SU-DHL-6 (cell line): ENCODE data around the gene ENOX1.

Source experiments
- H2AFZ ChIP-seq: fragments of 200-600 bp; sonication (generic); 2 replicates; pipeline ENCODE4 v1.6.1; 2014; ENCODE audit warnings: low read depth, mild to moderate bottlenecking, moderate library complexity, mixed read lengths, antibody characterized with exemption, low read length; ENCODE audit not compliant: severe bottlenecking
- H3F3A ChIP-seq: fragments of 200-600 bp; shearing (Covaris generic); 2 replicates; pipeline ENCODE4 v1.6.0; 2016; ENCODE audit warnings: antibody characterized with exemption, mild to moderate bottlenecking; ENCODE audit not compliant: insufficient read depth
- H3K27ac ChIP-seq: fragments of 200-600 bp; sonication (generic); 2 replicates; pipeline ENCODE4 v1.5.1; 2016; ENCODE audit warnings: low read depth, mild to moderate bottlenecking, low read length, moderate library complexity, mixed read lengths
- H3K27me3 ChIP-seq: fragments of 200-600 bp; sonication (generic), shearing (Covaris generic); 2 replicates; pipeline ENCODE4 v1.6.0; 2014; ENCODE audit warnings: mild to moderate bottlenecking, low read length
- H3K36me3 ChIP-seq: fragments of 200-600 bp; sonication (generic); 2 replicates; pipeline ENCODE4 v1.6.1; 2014; ENCODE audit warnings: mild to moderate bottlenecking, low read length, mixed read lengths
- H3K4me2 ChIP-seq: fragments of 300-600, 200-600 bp; shearing (Covaris generic), sonication (generic); 2 replicates; pipeline ENCODE4 v1.6.0; 2014; ENCODE audit warnings: low read length, low read depth, mild to moderate bottlenecking; ENCODE audit not compliant: poor library complexity, severe bottlenecking
- H3K4me3 ChIP-seq: fragments of 200-600 bp; sonication (generic); 2 replicates; pipeline ENCODE4 v1.5.1; 2014; ENCODE audit warnings: antibody characterized with exemption, low read length, mild to moderate bottlenecking, mixed read lengths; ENCODE audit not compliant: insufficient read depth, poor library complexity, severe bottlenecking
- H3K79me2 ChIP-seq: fragments of 200-600 bp; sonication (generic); 2 replicates; pipeline ENCODE4 v1.6.1; 2014; ENCODE audit warnings: mild to moderate bottlenecking, low read length, moderate library complexity; ENCODE audit not compliant: insufficient read depth
- H3K9ac ChIP-seq: fragments of 200-600 bp; sonication (generic); 2 replicates; pipeline ENCODE4 v1.7.0; 2014; ENCODE audit warnings: mild to moderate bottlenecking, low read length
- H3K9me2 ChIP-seq: fragments of 200-600 bp; sonication (generic); replicated peaks from 2 replicates; pipeline ENCODE4 v1.6.1; 2014; ENCODE audit warnings: low read length; ENCODE audit not compliant: insufficient read depth
- H3K9me3 ChIP-seq: fragments of 200-600 bp; sonication (generic); 2 replicates; pipeline ENCODE4 v1.6.1; 2014; ENCODE audit warnings: low read length, mixed read lengths; ENCODE audit not compliant: insufficient read depth
- H4K20me1 ChIP-seq: fragments of 200-600 bp; sonication (generic); 2 replicates; pipeline ENCODE4 v1.6.1; 2014; ENCODE audit warnings: low read depth, mild to moderate bottlenecking, antibody characterized with exemption, low read length, moderate library complexity, mixed read lengths
- CTCF ChIP-seq: fragments of 200-600 bp; sonication (generic); IDR thresholded peaks from one replicate; pipeline ENCODE4 v1.5.1; 2017; ENCODE audit warnings: antibody characterized with exemption, mild to moderate bottlenecking, low read length, moderate library complexity; ENCODE audit not compliant: insufficient read depth, poor library complexity, severe bottlenecking
- EZH2phosphoT487 ChIP-seq: fragments of 200-600 bp; sonication (generic), shearing (Covaris generic); conservative IDR thresholded peaks from 2 replicates; pipeline ENCODE4 v1.6.1; 2018; ENCODE audit warnings: mild to moderate bottlenecking, antibody characterized with exemption, low read length, moderate library complexity, mixed read lengths

Gene ENOX1

GRCh38 chr13:43611281-43612273 lies 175.2 kb downstream of the ENOX1 start:
- no peak overlapping the region for H3K4me3 ChIP-seq
- H3K27me3 ChIP-seq: no peaks in the 10 kb centered on the region
- H3K36me3 ChIP-seq: no peaks in the 10 kb centered on the region
- H4K20me1 ChIP-seq: no peaks in the 10 kb centered on the region
- H3F3A ChIP-seq: no peaks in the 10 kb centered on the region
- H3K9me2 ChIP-seq: no peaks in the 10 kb centered on the region
- H3K27ac ChIP-seq: no peak overlapping the region
- TF ChIP-seq CTCF: no peak
- no peak for TF ChIP-seq EZH2phosphoT487
- H3K4me2 ChIP-seq: no peak overlapping the region
- no peak overlapping the region for H3K9ac ChIP-seq
- no peaks in the 10 kb centered on the region for H3K9me3 ChIP-seq
- no peaks in the 10 kb centered on the region for H3K79me2 ChIP-seq
- H2AFZ ChIP-seq: no peak overlapping the region

GRCh38 chr13:43608400-43609137 lies 178.2 kb downstream of the ENOX1 start:
- Histone ChIP-seq H3K27ac (no peak overlapping the region), H4K20me1 (no peaks in the 10 kb centered on the region), H3K4me2 (no peak overlapping the region), H2AFZ (no peak overlapping the region), H3K79me2 (no peaks in the 10 kb centered on the region), H3K4me3 (no peak overlapping the region), H3K9me3 (no peaks in the 10 kb centered on the region), H3F3A (no peaks in the 10 kb centered on the region), H3K36me3 (no peaks in the 10 kb centered on the region), H3K9me2 (no peaks in the 10 kb centered on the region), H3K9ac (no peak overlapping the region), H3K27me3 (no peaks in the 10 kb centered on the region)
- no peak for TF ChIP-seq CTCF
- TF ChIP-seq EZH2phosphoT487: no peak

- no peak overlapping the region for H3K27ac ChIP-seq
- H2AFZ ChIP-seq: no peak overlapping the region
- no peaks in the 10 kb centered on the region for H3K27me3 ChIP-seq
- H3K79me2 ChIP-seq: no peaks in the 10 kb centered on the region
- H3K36me3 ChIP-seq: no peaks in the 10 kb centered on the region
- no peaks in the 10 kb centered on the region for H3K9me3 ChIP-seq
- H4K20me1 ChIP-seq: no peaks in the 10 kb centered on the region
- no peak overlapping the region for H3K9ac ChIP-seq
- no peak overlapping the region for H3K4me2 ChIP-seq
- no peaks in the 10 kb centered on the region for H3F3A ChIP-seq
- TF ChIP-seq EZH2phosphoT487 (no peak), CTCF (no peak)
- no peaks in the 10 kb centered on the region for H3K9me2 ChIP-seq
- H3K4me3 ChIP-seq: no peak overlapping the region
Measured at GRCh38 chr13:43597599-43597945, 189.2 kb downstream of the ENOX1 start.
